BLaER1 (cell line): ENCODE data around the gene MS4A14.
"Not testable (repeated sequence)": the region's sequence is repeated elsewhere in the genome, so short reads cannot be mapped to it uniquely, and the experiment has no call there.

Source experiments
- H3K27ac ChIP-seq: shearing (Covaris generic); formaldehyde crosslinking; 2 replicates; pipeline ENCODE4 v1.8.1; 2022
- H3K27me3 ChIP-seq: shearing (Covaris generic); formaldehyde crosslinking; 2 replicates; pipeline ENCODE4 v1.8.1; 2022
- H3K36me3 ChIP-seq: shearing (Covaris generic); formaldehyde crosslinking; 2 replicates; pipeline ENCODE4 v1.8.1; 2022
- H3K4me1 ChIP-seq: shearing (Covaris generic); formaldehyde crosslinking; 2 replicates; pipeline ENCODE4 v1.8.1; 2022
- H3K4me2 ChIP-seq: shearing (Covaris generic); formaldehyde crosslinking; 2 replicates; pipeline ENCODE4 v1.8.1; 2022
- H3K4me3 ChIP-seq: shearing (Covaris generic); formaldehyde crosslinking; 2 replicates; pipeline ENCODE4 v1.8.1; 2022
- H3K9ac ChIP-seq: shearing (Covaris generic); formaldehyde crosslinking; 2 replicates; pipeline ENCODE4 v1.8.1; 2022
- H3K9me3 ChIP-seq: shearing (Covaris generic); formaldehyde crosslinking; 2 replicates; pipeline ENCODE4 v1.8.1; 2022
- H4K20me1 ChIP-seq: shearing (Covaris generic); formaldehyde crosslinking; 2 replicates; pipeline ENCODE4 v1.8.1; 2022
- Cebpa-rat ChIP-seq: shearing (Covaris generic); IDR thresholded peaks from 2 replicates; pipeline ENCODE4 v1.8.1; 2022

Gene MS4A14

GRCh38 chr11:60396382-60396781, at the start of gene MS4A14:
Gene MS4A14 (plus strand): TSS chr11:60396459. CDS start chr11:60396579, 120 bp downstream.
- Histone ChIP-seq H3K4me2 (peak within 1 kb of the TSS; percentile 43), H4K20me1 (no peaks in the 10 kb centered on the region), H3K9ac (no peak within 1 kb of the TSS), H3K4me3 (no peak within 1 kb of the TSS), H3K9me3 (peaks cover 9% of the 10 kb centered on the region; the same call in 1 of the 2 replicates), H3K36me3 (no peaks in the 10 kb centered on the region), H3K27ac (no peak within 1 kb of the TSS), H3K4me1 (peaks cover 13% of the 10 kb centered on the region), H3K27me3 (no peaks in the 10 kb centered on the region)
- no peak for TF ChIP-seq Cebpa-rat

- H3K4me1 ChIP-seq, result no peaks in the 10 kb centered on the region
- no peak overlapping the region for H3K4me2 ChIP-seq
- no peak overlapping the region for H3K27ac ChIP-seq
- no peaks in the 10 kb centered on the region for H4K20me1 ChIP-seq
- TF ChIP-seq Cebpa-rat, result no peak
- no peak overlapping the region for H3K9ac ChIP-seq
- no peaks in the 10 kb centered on the region for H3K27me3 ChIP-seq
- H3K4me3 ChIP-seq, result no peak overlapping the region
- H3K9me3 ChIP-seq, result 0 out of 2 replicates have a peak, but pooled peaks cover 8% of the 10 kb centered on the region
- H3K36me3 ChIP-seq, result no peaks in the 10 kb centered on the region
Observed at GRCh38 chr11:60347084-60347797, 49.0 kb upstream of the MS4A14 start.

- Histone ChIP-seq H3K36me3 (no peaks in the 10 kb centered on the region), H3K9ac (no peak overlapping the region), H3K4me3 (no peak overlapping the region), H4K20me1 (no peaks in the 10 kb centered on the region), H3K4me2 (no peak overlapping the region), H3K9me3 (peaks cover 5% of the 10 kb centered on the region; the same call in 1 of the 2 replicates), H3K27me3 (no peaks in the 10 kb centered on the region), H3K4me1 (no peaks in the 10 kb centered on the region), H3K27ac (no peak overlapping the region)
- TF ChIP-seq Cebpa-rat, result no peak
Observed at GRCh38 chr11:60348116-60348515, 48.1 kb upstream of the MS4A14 start.

- H3K4me3 ChIP-seq, result no peak overlapping the region
- H3K4me2 ChIP-seq, result no peak overlapping the region
- TF ChIP-seq Cebpa-rat, result no peak
- no peak overlapping the region for H3K27ac ChIP-seq
- H3K36me3 ChIP-seq, result no peaks in the 10 kb centered on the region
- H4K20me1 ChIP-seq, result no peaks in the 10 kb centered on the region
- peaks cover 22% of the 10 kb centered on the region for H3K9me3 ChIP-seq
- H3K4me1 ChIP-seq, result no peaks in the 10 kb centered on the region
- H3K27me3 ChIP-seq, result no peaks in the 10 kb centered on the region
- H3K9ac ChIP-seq, result no peak overlapping the region
Observed at GRCh38 chr11:60349990-60350389, 46.3 kb upstream of the MS4A14 start.

- Histone ChIP-seq H3K4me3 (no peak overlapping the region), H4K20me1 (no peaks in the 10 kb centered on the region), H3K9ac (no peak overlapping the region), H3K27me3 (no peaks in the 10 kb centered on the region), H3K4me1 (0 out of 2 replicates have a peak, but pooled peaks cover 1% of the 10 kb centered on the region), H3K9me3 (peaks cover 65% of the 10 kb centered on the region), H3K27ac (no peak overlapping the region), H3K36me3 (0 out of 2 replicates have a peak, but pooled peaks cover 6% of the 10 kb centered on the region), H3K4me2 (no peak overlapping the region)
- TF ChIP-seq Cebpa-rat, result no peak
Observed at GRCh38 chr11:60357771-60358170, 38.5 kb upstream of the MS4A14 start.

GRCh38 chr11:60360621-60361020, 35.6 kb upstream of the MS4A14 start:
- Histone ChIP-seq H3K9me3 (peaks cover 50% of the 10 kb centered on the region), H3K27ac (no peak overlapping the region), H3K4me3 (peak overlapping the region; percentile 33; the same call in 1 of the 2 replicates), H4K20me1 (no peaks in the 10 kb centered on the region), H3K36me3 (0 out of 2 replicates have a peak, but pooled peaks cover 6% of the 10 kb centered on the region), H3K9ac (no peak overlapping the region), H3K4me2 (no peak overlapping the region), H3K4me1 (peaks cover 24% of the 10 kb centered on the region), H3K27me3 (no peaks in the 10 kb centered on the region)
- TF ChIP-seq Cebpa-rat, result no peak

GRCh38 chr11:60362241-60362640, 34.0 kb upstream of the MS4A14 start:
- Histone ChIP-seq H3K27me3 (no peaks in the 10 kb centered on the region), H3K27ac (no peak overlapping the region), H4K20me1 (no peaks in the 10 kb centered on the region), H3K9me3 (peaks cover 52% of the 10 kb centered on the region), H3K9ac (no peak overlapping the region), H3K4me2 (no peak overlapping the region), H3K36me3 (0 out of 2 replicates have a peak, but pooled peaks cover 6% of the 10 kb centered on the region), H3K4me3 (no peak overlapping the region), H3K4me1 (peaks cover 24% of the 10 kb centered on the region)
- no peak for TF ChIP-seq Cebpa-rat

- peaks cover 24% of the 10 kb centered on the region for H3K4me1 ChIP-seq
- H3K9me3 ChIP-seq, result peaks cover 59% of the 10 kb centered on the region
- 0 out of 2 replicates have a peak, but pooled peaks cover 6% of the 10 kb centered on the region for H3K36me3 ChIP-seq
- H3K27me3 ChIP-seq, result no peaks in the 10 kb centered on the region
- H3K4me2 ChIP-seq, result peak overlapping the region; percentile 59
- TF ChIP-seq Cebpa-rat, result no peak
- no peak overlapping the region for H3K4me3 ChIP-seq
- H3K27ac ChIP-seq, result 0 out of 2 replicates have a peak overlapping the region, but pooled peaks have one; percentile 4
- H4K20me1 ChIP-seq, result no peaks in the 10 kb centered on the region
- no peak overlapping the region for H3K9ac ChIP-seq
Observed at GRCh38 chr11:60363542-60364470, 32.5 kb upstream of the MS4A14 start.

GRCh38 chr11:60366262-60366904, 29.9 kb upstream of the MS4A14 start:
- not testable (repeated sequence) for H4K20me1 ChIP-seq, H3K4me3 ChIP-seq, H3K36me3 ChIP-seq, H3K27me3 ChIP-seq, H3K9ac ChIP-seq, H3K27ac ChIP-seq, H3K4me2 ChIP-seq
- H3K9me3 ChIP-seq, result peaks cover 33% of the 10 kb centered on the region
- peaks cover 24% of the 10 kb centered on the region for H3K4me1 ChIP-seq
